ENCODE results near the gene AOPEP.

GRCh38 chr9:94931036-94931633 is 204.6 kb downstream of the AOPEP start:
- TF ChIP-seq, protein P1, sequence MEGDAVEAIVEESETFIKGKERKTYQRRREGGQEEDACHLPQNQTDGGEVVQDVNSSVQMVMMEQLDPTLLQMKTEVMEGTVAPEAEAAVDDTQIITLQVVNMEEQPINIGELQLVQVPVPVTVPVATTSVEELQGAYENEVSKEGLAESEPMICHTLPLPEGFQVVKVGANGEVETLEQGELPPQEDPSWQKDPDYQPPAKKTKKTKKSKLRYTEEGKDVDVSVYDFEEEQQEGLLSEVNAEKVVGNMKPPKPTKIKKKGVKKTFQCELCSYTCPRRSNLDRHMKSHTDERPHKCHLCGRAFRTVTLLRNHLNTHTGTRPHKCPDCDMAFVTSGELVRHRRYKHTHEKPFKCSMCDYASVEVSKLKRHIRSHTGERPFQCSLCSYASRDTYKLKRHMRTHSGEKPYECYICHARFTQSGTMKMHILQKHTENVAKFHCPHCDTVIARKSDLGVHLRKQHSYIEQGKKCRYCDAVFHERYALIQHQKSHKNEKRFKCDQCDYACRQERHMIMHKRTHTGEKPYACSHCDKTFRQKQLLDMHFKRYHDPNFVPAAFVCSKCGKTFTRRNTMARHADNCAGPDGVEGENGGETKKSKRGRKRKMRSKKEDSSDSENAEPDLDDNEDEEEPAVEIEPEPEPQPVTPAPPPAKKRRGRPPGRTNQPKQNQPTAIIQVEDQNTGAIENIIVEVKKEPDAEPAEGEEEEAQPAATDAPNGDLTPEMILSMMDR (conservative IDR thresholded peaks at IDR 0.05; ENCODE audit: low read length) = no peak
- TF ChIP-seq EZH2phosphoT487 (IDR thresholded peaks at IDR 0.05; ENCODE audit: borderline replicate concordance) = no peak
